HCT116 (cell line): ENCODE measurements around the gene DPP4. TPM values are rescaled to one million over a fixed set of nuclear protein-coding genes. Genes with fewer than 3 reads are reported as not detected.

ENCODE experiments used
- ATAC-seq: fragments of 200-7000 bp; cut with Tn5 transposase; 2 replicates; pipeline ENCODE4 v1.9.1; 2020; ENCODE audit warnings: mild to moderate bottlenecking, moderate library complexity
- BruUV-seq: library from RNA; stranded (reverse); fragments of 400-500 nt; replicated peaks from 2 replicates; lab custom pipeline; 2021; lab: Mats Ljungman, UMichigan
- CTCF ChIA-PET: fragments of 300-600 bp; sonication (Branson Sonifier 250); formaldehyde crosslinking; loops from one replicate; lab custom pipeline; 2021; ENCODE audit warnings: antibody characterized with exemption; lab: Charles Lee
- POLR2A ChIA-PET: fragments of 300-600, 350-600 bp; sonication (Branson Sonifier 250); formaldehyde crosslinking; loops from one replicate; lab custom pipeline; 2021; ENCODE audit warnings: antibody characterized with exemption; lab: Charles Lee
- RAD21 ChIA-PET, 2 experiments: fragments of 300-600 bp; sonication (Branson Sonifier 250); formaldehyde crosslinking; loops; one replicate each; lab custom pipeline; 2023; ENCODE audit warnings: low total read pairs in 2 of 2; ENCODE audit not compliant: uncharacterized antibody in 2 of 2, unreplicated experiment in 2 of 2, low non-redundant PET in 1 of 2; lab: Charles Lee
- DNase-seq: peaks from one replicate; pipeline ENCODE4 v3.0.0-alpha.2; 2010; ENCODE audit warnings: low read depth, low spot score
- H2AFZ ChIP-seq: fragments of 200-600 bp; shearing (Covaris generic), sonication (generic); 2 replicates; pipeline ENCODE4 v1.6.1; 2017; ENCODE audit warnings: low read depth, mixed run types, mixed read lengths, antibody characterized with exemption, low read length; ENCODE audit not compliant: poor library complexity, severe bottlenecking
- H3K27ac ChIP-seq: 2 replicates; pipeline ENCODE4 v1.5.1; 2012; ENCODE audit warnings: low read depth, low read length
- H3K27me3 ChIP-seq: fragments of 200-600 bp; sonication (generic); 2 replicates; pipeline ENCODE4 v1.6.1; 2016; ENCODE audit warnings: mixed run types, low read length, mixed read lengths; ENCODE audit not compliant: insufficient read depth
- H3K36me3 ChIP-seq, 2 experiments: fragments of 200-500 bp in 1 of 2; fragments of 200-600 bp in 1 of 2; sonication (Bioruptor generic) in 1 of 2; sonication (generic) in 1 of 2; 2 replicates each; pipeline versions ENCODE4 v1.5.1 to v1.6.1; 2014 to 2016; ENCODE audit warnings: low read length in 2 of 2, inconsistent platforms in 1 of 2, mixed read lengths in 1 of 2, mixed run types in 1 of 2; ENCODE audit not compliant: insufficient read depth in 2 of 2, control insufficient read depth in 1 of 2
- H3K4me1 ChIP-seq, 2 experiments: fragments of 200-600 bp in 1 of 2; sonication (generic) in 1 of 2; 2 replicates each; pipeline versions ENCODE4 v1.5.1 to v1.6.1; 2012 to 2017; ENCODE audit warnings: low read length in 2 of 2, inconsistent platforms in 1 of 2, mild to moderate bottlenecking in 1 of 2, mixed read lengths in 1 of 2, mixed run types in 1 of 2, moderate library complexity in 1 of 2; ENCODE audit not compliant: insufficient read depth in 2 of 2, control insufficient read depth in 1 of 2
- H3K4me2 ChIP-seq: fragments of 200-600 bp; sonication (generic); 2 replicates; pipeline ENCODE4 v1.6.1; 2017; ENCODE audit warnings: mixed run types, low read length, mixed read lengths
- H3K4me3 ChIP-seq, 2 experiments: fragments of 200-600 bp in 1 of 2; sonication (generic) in 1 of 2; replicated peaks in 1 of 2; 2 replicates each; pipeline ENCODE4 v1.5.1; 2011 to 2016; ENCODE audit warnings: low read length in 2 of 2, control low read depth in 1 of 2, low read depth in 1 of 2, mild to moderate bottlenecking in 1 of 2, mixed read lengths in 1 of 2, mixed run types in 1 of 2
- H3K79me2 ChIP-seq: fragments of 200-600 bp; sonication (generic); 2 replicates; pipeline ENCODE4 v1.6.1; 2017; ENCODE audit warnings: mild to moderate bottlenecking, mixed run types, low read length, moderate library complexity, mixed read lengths; ENCODE audit not compliant: insufficient read depth
- H3K9ac ChIP-seq: fragments of 200-600 bp; sonication (generic); 2 replicates; pipeline ENCODE4 v1.6.1; 2016; ENCODE audit warnings: low read length, mixed read lengths
- H3K9me2 ChIP-seq: fragments of 200-600 bp; sonication (generic), shearing (Covaris generic); 2 replicates; pipeline ENCODE4 v1.6.1; 2017; ENCODE audit warnings: mixed run types, mild to moderate bottlenecking, moderate library complexity; ENCODE audit not compliant: insufficient read depth
- H3K9me3 ChIP-seq, 2 experiments: fragments of 200-500 bp in 1 of 2; fragments of 200-600 bp in 1 of 2; sonication (Bioruptor generic) in 1 of 2; sonication (generic) in 1 of 2; 2 replicates each; pipeline ENCODE4 v1.6.1; 2014 to 2017; ENCODE audit warnings: low read length in 2 of 2, mixed read lengths in 2 of 2, inconsistent platforms in 1 of 2, low read depth in 1 of 2, mild to moderate bottlenecking in 1 of 2, mixed run types in 1 of 2, moderate library complexity in 1 of 2; ENCODE audit not compliant: control insufficient read depth in 1 of 2, insufficient read depth in 1 of 2
- H4K20me1 ChIP-seq: fragments of 200-600 bp; sonication (generic), shearing (Covaris generic); 2 replicates; pipeline ENCODE4 v1.6.1; 2017; ENCODE audit warnings: mixed run types, mild to moderate bottlenecking, moderate library complexity; ENCODE audit not compliant: insufficient read depth
- ATF3 ChIP-seq: IDR thresholded peaks from 2 replicates; pipeline ENCODE4 v1.6.1; 2012
- CBX3 ChIP-seq: IDR thresholded peaks from 2 replicates; pipeline ENCODE4 v1.6.1; 2012; ENCODE audit warnings: low read depth
- CEBPB ChIP-seq: IDR thresholded peaks from 2 replicates; pipeline ENCODE4 v1.6.1; 2012; ENCODE audit warnings: low read depth
- CTCF ChIP-seq, 3 experiments: fragments of 200-600 bp in 1 of 3; sonication (generic) in 1 of 3; IDR thresholded peaks in 2 of 3; conservative IDR thresholded peaks in 1 of 3; 2 replicates each; pipeline ENCODE4 v1.5.1; 2012 to 2017; ENCODE audit warnings: low read depth in 2 of 3, low read length in 2 of 3, antibody characterized with exemption in 1 of 3, borderline replicate concordance in 1 of 3, control low read depth in 1 of 3, mild to moderate bottlenecking in 1 of 3, mixed read lengths in 1 of 3, mixed run types in 1 of 3, moderate library complexity in 1 of 3; ENCODE audit not compliant: insufficient read depth in 1 of 3
- EGR1 ChIP-seq: IDR thresholded peaks from 2 replicates; pipeline ENCODE4 v1.6.1; 2012; ENCODE audit warnings: low read depth
- ELF1 ChIP-seq: IDR thresholded peaks from 2 replicates; pipeline ENCODE4 v1.6.1; 2012; ENCODE audit warnings: low read depth, borderline replicate concordance
- EZH2 ChIP-seq: fragments of 200-600 bp; sonication (generic); IDR thresholded peaks from 2 replicates; pipeline ENCODE4 v1.6.1; 2017; ENCODE audit warnings: antibody characterized with exemption, mixed run types
- EZH2phosphoT487 ChIP-seq: fragments of 200-600 bp; IDR thresholded peaks from 2 replicates; pipeline ENCODE4 v1.6.1; 2018; ENCODE audit warnings: antibody characterized with exemption, borderline replicate concordance
- FOSL1 ChIP-seq: IDR thresholded peaks from 2 replicates; pipeline ENCODE4 v1.6.1; 2012; ENCODE audit warnings: low read depth
- JUND ChIP-seq: IDR thresholded peaks from 2 replicates; pipeline ENCODE4 v1.6.1; 2012
- MAX ChIP-seq: IDR thresholded peaks from 2 replicates; pipeline ENCODE4 v1.6.1; 2012
- POLR2A ChIP-seq: IDR thresholded peaks from 2 replicates; pipeline ENCODE4 v1.7.0; 2011; ENCODE audit warnings: borderline replicate concordance; ENCODE audit not compliant: insufficient read depth, insufficient read length; ENCODE audit errors: extremely low read depth
- SIN3A ChIP-seq: IDR thresholded peaks from 2 replicates; pipeline ENCODE4 v1.6.1; 2012; ENCODE audit warnings: low read depth
- SP1 ChIP-seq: IDR thresholded peaks from 2 replicates; pipeline ENCODE4 v1.6.1; 2012; ENCODE audit warnings: low read depth
- SRF ChIP-seq: IDR thresholded peaks from 2 replicates; pipeline ENCODE4 v1.6.1; 2012; ENCODE audit warnings: low read depth
- TCF7L2 ChIP-seq: IDR thresholded peaks from 2 replicates; pipeline ENCODE4 v1.7.0; 2011; ENCODE audit warnings: borderline replicate concordance, inconsistent platforms; ENCODE audit not compliant: insufficient read depth, insufficient read length; ENCODE audit errors: extremely low read depth
- YY1 ChIP-seq: IDR thresholded peaks from 2 replicates; pipeline ENCODE4 v1.6.1; 2011; ENCODE audit warnings: low read length, low read depth, moderate library complexity, mild to moderate bottlenecking; ENCODE audit not compliant: insufficient replicate concordance; ENCODE audit errors: extremely low read depth
- ZBTB33 ChIP-seq: IDR thresholded peaks from 2 replicates; pipeline ENCODE4 v1.6.1; 2011; ENCODE audit warnings: mild to moderate bottlenecking, low read length, moderate library complexity; ENCODE audit not compliant: insufficient replicate concordance; ENCODE audit errors: extremely low read depth
- ZFX ChIP-seq: fragments of 450-650 bp; IDR thresholded peaks from 2 replicates; pipeline ENCODE4 v1.6.1; 2017
- ZNF274 ChIP-seq: fragments of 200-500 bp; sonication (Bioruptor generic); IDR thresholded peaks from 2 replicates; pipeline ENCODE4 v1.6.1; 2014; ENCODE audit warnings: mild to moderate bottlenecking, low read depth, low read length, inconsistent platforms
- intact Hi-C: fragments of 100-400 bp; cut with micrococcal nuclease; formaldehyde crosslinking; loops from 2 replicates; pipeline ENCODE4 v1.10.0; 2022
- total RNA-seq: library from RNA; stranded (reverse); gene quantifications from one replicate; pipeline ENCODE4 v1.2.1, GENCODE V29; 2021; ENCODE audit not compliant: unreplicated experiment

Gene DPP4
- total RNA-seq, 1 experiment from 2014 or later: 3.6 TPM

- H3K79me2 ChIP-seq: no peaks in the 10 kb centered on the region
- no peaks in the 10 kb centered on the region for H3K27me3 ChIP-seq
- no peaks in the 10 kb centered on the region for H3K36me3 ChIP-seq
- intact Hi-C loops: no loop called here
- BruUV-seq: no TSS peak
- H3K4me1 ChIP-seq: no peaks in the 10 kb centered on the region; a peak in 1 of 4 replicates
- H4K20me1 ChIP-seq: no peaks in the 10 kb centered on the region
- no peak overlapping the region for H3K4me2 ChIP-seq
- no peaks in the 10 kb centered on the region for H3K9me2 ChIP-seq
- RAD21 ChIA-PET: no interaction called here
- DNase-seq: no peak
- no peak overlapping the region for H3K27ac ChIP-seq
- H2AFZ ChIP-seq: no peak overlapping the region
- no peak for ATAC-seq
- H3K9ac ChIP-seq: no peak overlapping the region
- no peak overlapping the region for H3K4me3 ChIP-seq
- TF ChIP-seq ATF3 (no peak), CBX3 (no peak), SIN3A (no peak), EZH2phosphoT487 (no peak), EZH2 (no peak), TCF7L2 (no peak), EGR1 (no peak), SP1 (no peak), ELF1 (no peak), CTCF (IDR thresholded peaks at IDR 0.05 in 2 of 3, conservative IDR thresholded peaks at IDR 0.05 in 1 of 3; ENCODE audit: borderline replicate concordance in 1 of 3, insufficient read depth in 1 of 3, low read depth in 2 of 3, low read length in 2 of 3) (no peak), ZBTB33 (no peak), ZFX (no peak), YY1 (no peak), CEBPB (no peak), SRF (no peak), JUND (no peak), MAX (no peak), ZNF274 (no peak), FOSL1 (no peak), POLR2A (no peak)
- TF ChIP-seq, all 23 proteins: peak for 0
- CTCF ChIA-PET: no interaction called here
- POLR2A ChIA-PET: no interaction called here
- H3K9me3 ChIP-seq: no peaks in the 10 kb centered on the region
Observed at GRCh38 chr2:162100579-162100978, 26.6 kb upstream of the DPP4 start.
